Measurements from ENCODE around the gene GAB3. TPM values are rescaled to one million over a fixed set of nuclear protein-coding genes. Genes with fewer than 3 reads are reported as not detected.
A peak's percentile ranks its signal among the peaks of the same experiment; 100 is the strongest.

GAB3 gene
- total and polyA plus RNA-seq, 9 of the 15 experiments (the other 6 are each of a cell fraction or from before 2014, with no cell fraction given) = 16.1 to 31.4 (median 20.2) TPM

- TF ChIP-seq RFX7 (CRISPR knock-in tag; IDR thresholded peaks at IDR 0.05) (no peak), ADNP (tag; IDR thresholded peaks at IDR 0.05) (no peak), CTCF (IDR thresholded peaks at IDR 0.05 in 2 of 3, conservative IDR thresholded peaks at IDR 0.05 in 1 of 3; ENCODE audit: insufficient read depth in 2 of 3, low read depth in 1 of 3, low read length in 3 of 3) (no peak), FOSL1 (tag; conservative IDR thresholded peaks at IDR 0.05) (no peak; the same call in 1 of the 2 replicates), MCM5 (IDR thresholded peaks at IDR 0.05; ENCODE audit: low read depth) (no peak), E2F5 (CRISPR knock-in tag; IDR thresholded peaks at IDR 0.05) (no peak), FOXP4 (CRISPR knock-in tag; IDR thresholded peaks at IDR 0.05; ENCODE audit: borderline replicate concordance) (no peak), KLF16 (IDR thresholded peaks at IDR 0.05) (peak; percentile 50; the same call in 1 of the 2 replicates), LARP7 (IDR thresholded peaks at IDR 0.05) (no peak), HMGN3 (IDR thresholded peaks at IDR 0.05; ENCODE audit: borderline replicate concordance, extremely low read depth, insufficient read length, low read depth, low read length) (peak; percentile 37), C11orf30 (IDR thresholded peaks at IDR 0.05; ENCODE audit: low read depth) (peak; percentile 59), BACH1 (tag; IDR thresholded peaks at IDR 0.05) (no peak), SFPQ (IDR thresholded peaks at IDR 0.05; ENCODE audit: low read depth, low read length) (no peak), BCOR (IDR thresholded peaks at IDR 0.05) (no peak), CBX3 (IDR thresholded peaks at IDR 0.05; ENCODE audit: borderline replicate concordance in 1 of 2, low read length in 2 of 2) (no peak), GABPB1 (CRISPR knock-in tag; IDR thresholded peaks at IDR 0.05) (0 out of 2 replicates have a peak, but pooled peaks have one; percentile 35), FOXO4 (CRISPR knock-in tag; IDR thresholded peaks at IDR 0.05) (no peak), SMC3 (conservative IDR thresholded peaks at IDR 0.05; ENCODE audit: insufficient read depth, low read depth, low read length) (no peak), NEUROD1 (IDR thresholded peaks at IDR 0.05; ENCODE audit: borderline replicate concordance, low read depth, low read length, partially characterized antibody) (no peak)
Measured at GRCh38 chrX:154784149-154784995, 33.5 kb upstream of the GAB3 start (continued).

Data from K562 (cell line).